HG03159 (cell line): ENCODE measurements around the gene LTBP1.

Experiments used
- ATAC-seq: cut with Tn5 transposase; IDR thresholded peaks from one replicate; pipeline ENCODE4 v1.9.1; 2021; ENCODE audit warnings: mild to moderate bottlenecking, moderate library complexity; ENCODE audit not compliant: unreplicated experiment

LTBP1 gene

DNA sequence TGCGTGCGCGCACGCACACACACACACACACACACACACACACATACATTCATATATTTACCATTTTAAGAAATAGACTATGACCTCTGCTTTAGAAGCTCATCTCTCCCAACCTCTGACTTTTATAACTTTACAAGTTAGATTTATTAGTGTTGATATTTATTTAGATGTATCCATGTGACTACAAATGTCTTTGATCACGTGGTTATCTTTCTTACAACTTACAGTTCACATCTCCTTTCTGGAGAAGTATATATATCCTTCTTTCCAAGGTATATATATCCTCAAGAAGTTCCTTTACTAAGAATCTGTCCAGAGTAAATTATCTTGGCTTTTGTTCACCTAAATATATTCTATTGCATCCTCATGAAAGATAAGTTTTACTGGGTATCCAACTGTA, 16.3 kb upstream of the LTBP1 start:
- ATAC-seq: no peak

DNA sequence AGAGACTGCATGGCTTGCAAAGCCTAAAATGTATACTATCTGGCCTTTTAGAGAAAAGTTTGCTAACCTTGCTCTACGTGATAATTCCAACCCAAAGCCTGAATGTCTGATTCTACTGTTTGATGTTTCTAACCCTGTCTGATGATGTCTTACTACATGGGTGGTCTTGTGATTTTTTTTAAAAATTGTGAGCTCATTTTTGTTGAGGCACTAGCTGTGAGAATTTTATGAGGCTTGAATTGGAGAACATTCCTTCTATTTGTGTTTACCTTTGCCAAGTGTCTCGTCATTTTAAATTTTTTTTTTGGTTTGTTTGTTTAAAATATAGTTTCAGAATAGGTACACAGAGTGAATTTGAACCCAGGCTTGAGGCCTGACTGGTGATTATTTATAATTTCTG, 15.2 kb upstream of the LTBP1 start:
- ATAC-seq: no peak

DNA sequence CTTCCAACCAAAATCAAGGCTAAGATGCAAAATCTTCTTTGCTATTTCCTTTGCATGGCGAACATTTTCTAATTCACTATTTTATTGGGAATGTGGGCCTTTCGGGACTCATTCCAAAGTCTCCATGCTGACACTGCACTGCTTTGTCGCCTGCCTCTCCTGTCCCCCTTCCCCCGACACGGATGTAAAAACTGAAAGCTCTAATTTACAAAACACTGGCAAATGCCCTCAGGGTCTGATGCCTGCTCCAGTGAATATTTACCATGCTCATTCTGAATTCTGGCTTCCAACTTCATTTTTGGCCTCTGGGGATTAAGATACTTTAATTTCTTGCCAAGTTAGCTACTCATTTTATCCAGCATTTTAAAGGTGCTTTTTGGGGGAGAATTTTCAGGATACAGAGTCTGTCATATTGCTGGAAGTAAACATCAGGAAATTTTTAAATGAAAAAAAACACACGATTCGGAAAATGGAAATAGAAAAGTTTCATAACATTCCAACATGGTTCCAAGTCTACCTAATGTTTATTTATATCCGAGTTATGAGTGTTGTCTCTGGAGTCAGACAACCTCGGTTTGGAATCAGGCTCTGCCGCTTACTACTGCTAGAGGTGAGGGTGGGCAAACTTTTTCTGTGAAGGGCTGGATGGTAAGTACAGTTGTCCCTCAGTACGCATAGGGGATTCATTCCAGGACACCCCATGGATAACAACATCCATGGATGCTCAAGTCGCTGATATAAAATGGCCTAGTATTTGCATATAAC, 14.6 kb upstream of the LTBP1 start:
- ATAC-seq: no peak

DNA sequence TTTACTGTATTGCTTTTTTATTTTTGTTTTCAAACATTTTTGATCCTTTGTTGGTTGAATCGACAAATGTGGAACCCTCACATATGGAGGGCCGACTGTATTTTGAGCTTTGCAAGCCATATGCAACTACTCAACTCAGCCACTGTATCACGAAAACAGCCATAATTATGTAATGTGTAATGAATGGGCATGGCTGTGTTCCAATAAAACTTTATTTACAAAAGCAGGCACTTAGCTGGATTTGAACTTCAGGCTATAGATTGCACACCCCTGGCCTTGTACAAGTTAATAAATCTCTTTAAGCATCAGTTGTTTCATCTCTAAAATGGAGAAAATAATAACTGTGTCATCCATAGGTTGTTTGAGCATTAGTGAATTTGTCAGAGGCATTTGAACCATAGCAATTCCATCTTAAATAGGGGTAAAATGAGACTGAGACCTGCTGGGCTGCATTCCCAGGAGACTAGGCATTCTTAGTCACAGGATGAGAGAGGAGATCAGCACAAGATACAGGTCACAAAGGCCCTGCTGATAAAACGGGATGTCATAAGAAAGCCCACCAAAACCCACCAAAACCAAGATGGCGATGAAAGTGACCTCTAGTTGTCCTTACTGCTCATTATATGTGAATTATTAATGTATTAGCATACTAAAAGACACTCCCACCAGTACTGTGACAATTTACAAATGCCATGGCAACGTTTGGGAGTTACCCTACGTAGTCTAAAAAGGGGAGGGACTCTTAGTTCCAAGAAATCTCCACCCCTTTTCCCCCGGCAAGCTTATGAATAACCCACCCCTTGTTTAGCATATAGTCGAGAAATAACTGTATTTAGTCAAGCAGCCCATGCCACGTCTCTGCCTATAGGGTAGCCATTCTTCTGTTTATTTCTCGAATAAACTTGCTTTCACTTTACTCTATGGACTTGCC, 13.7 kb upstream of the LTBP1 start:
- no peak for ATAC-seq

DNA sequence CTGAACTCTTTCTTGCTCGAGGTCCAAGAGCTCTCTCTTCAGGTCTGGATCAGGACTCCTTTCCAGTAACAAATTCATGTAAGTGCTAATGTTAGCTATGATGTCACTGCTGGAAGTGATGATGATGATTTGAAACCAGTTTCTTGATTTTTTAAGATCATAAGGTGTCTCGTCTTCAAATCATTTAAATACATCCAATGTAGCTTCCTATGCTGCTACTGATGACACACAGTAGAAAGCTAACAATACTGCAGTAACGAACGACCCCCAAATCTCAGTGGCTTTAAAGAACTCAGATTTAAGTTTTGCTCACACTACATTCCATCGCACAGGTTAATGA, 13.0 kb upstream of the LTBP1 start:
- no peak for ATAC-seq

DNA sequence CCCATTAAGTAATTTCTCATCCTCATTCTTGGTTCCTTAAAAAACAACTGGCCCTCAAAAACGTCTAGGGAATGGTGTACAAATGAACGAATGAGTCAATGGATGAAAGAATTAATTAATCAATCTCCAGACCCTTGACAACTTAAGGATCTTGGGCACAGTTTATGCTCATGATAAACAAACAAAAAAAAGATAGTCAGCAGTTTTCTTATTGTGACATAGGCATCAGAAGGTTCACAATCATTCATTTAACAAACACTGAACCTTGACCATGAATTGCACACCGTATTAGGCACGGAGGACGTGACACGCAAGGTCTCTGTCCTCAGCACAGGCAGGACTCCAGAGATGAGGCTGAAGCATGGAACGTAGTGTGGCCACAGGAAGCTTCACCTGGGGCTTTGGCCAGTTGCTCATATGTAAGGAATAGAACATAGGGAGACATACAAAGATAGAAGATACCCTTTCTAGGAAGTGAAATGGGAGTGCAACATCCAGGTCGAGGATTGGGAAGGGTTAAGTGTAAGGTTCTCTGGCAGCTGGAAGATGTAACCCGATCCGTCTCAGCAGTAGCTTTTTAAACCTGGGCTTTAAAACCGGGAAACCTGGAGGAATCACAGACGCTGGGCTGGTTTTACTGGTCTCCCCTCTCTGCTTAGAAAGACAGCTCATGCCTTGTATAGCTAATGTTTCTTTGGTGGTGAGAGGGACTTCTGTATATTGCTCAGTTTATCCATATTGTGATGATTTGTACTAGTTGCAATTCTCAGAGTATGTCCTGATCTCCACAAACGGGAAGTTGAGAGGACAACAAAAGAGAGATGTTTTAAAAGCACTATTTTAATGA, 8.9 kb upstream of the LTBP1 start:
- ATAC-seq: no peak

DNA sequence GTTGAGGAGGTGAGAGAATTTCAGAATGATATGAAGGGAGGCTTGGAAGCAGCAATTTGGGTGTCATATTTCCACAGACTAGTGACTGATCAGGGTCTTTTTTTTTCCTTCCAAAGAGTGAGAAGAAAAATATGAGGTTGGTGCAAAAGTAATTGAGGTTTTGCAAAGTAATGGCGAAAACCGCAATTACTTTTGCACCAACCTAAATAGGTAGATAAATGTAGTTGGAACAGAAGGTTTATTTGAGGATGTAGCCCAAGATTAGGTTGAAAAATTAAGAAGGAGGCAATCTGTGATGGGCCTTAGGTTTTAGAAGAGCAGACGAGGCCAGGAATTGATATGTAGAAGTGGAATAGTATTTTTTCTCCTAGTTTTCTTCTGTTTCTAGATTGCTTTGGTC, 7.8 kb upstream of the LTBP1 start:
- ATAC-seq: no peak

DNA sequence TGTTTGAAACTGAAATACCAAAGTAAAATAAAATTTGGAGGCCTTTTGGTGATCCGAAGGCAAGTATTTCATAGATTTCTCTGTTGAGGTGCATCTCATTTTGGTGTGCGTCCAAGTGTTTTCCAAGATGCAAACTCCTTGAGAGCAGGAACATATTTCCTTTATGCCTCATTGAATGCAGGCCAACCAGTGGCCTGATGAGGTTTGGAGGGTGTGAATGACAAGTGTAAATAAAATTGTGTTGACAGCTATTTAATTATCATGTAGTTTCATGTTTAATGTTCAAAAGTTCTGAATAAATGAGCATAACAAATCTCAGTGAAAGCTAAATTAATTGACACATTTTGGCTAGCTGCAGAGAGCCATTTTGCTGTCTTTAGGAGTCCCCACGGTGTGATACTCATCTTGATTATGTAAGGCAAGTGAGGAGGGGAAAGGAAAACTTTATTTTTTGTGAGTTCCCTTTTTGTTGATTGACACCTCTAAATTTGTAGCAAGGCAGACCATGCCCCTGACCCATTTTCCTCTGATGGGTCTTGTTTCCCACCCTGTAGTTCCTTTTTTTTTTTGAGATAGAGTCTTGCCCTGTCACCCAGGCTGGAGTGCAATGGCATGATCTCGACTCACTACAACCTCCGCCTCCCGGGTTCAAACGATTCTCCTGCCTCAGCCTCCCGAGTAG, 6.3 kb upstream of the LTBP1 start:
- no peak for ATAC-seq

DNA sequence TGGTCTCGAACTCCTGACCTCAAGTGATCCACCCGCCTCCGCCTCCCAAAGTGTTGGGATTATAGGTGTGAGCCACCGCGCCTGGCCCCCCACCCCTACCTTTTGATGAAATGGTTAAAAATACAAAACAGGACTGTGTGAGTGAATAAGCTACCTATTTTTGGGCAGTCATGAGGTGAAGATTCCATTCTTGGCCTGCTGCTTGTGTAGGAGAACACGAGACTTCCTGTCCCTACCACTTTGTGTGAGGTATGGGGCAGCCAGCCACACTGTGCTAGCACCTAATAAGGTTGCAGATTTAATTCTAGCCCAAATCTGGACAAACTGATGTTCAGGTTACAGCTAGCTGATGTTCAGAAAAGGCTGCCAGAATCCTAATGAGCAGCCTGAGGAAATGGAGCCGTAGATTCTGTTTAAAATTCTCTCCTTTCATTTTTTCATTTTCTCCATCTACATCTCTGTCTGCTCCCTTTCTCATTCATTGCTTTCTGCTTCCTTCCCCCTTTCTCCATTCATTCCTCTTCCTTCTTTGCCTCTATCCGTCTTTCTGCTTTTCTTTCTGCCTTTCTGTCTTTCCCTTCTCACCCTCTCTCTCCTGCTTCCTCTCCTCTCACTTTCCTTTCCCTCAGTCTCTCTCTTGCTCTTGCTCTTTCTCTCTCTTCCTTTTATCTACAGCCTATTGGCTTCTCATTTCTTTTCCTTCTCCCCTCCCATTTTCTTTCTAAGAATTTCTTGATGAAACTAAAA, 4.6 kb upstream of the LTBP1 start:
- ATAC-seq: no peak

DNA sequence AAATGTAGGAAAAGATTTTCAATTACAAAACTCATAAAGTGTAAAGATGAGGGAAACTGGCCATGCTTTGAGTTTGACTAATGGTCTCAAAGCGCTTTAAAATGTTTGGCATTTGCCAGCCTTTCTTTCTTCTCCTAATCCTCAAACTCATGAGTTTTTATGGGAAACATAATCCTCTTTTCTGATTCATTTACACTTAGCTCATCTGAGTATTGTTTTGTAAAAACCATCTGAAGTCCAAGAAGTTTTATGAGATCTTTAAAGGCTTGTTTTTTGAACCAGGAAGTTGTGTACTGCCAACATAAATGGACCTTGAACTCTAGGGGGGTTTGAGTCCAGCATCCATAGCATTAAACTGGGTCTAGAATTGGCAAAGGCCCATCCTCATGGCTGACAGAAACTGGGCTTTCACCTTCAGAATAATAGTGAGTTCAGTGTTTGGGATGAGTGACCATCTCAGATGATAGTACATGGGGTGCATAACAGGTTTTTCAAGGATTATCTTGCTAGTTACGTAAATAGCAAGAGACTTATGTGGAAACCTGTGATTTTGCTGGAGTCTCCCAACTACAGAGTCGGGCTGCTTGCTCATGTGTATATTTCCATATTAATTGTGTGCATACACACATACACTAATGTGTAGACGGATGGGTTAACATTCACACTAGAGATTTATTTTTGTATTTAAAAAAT, 3.8 kb upstream of the LTBP1 start:
- ATAC-seq: no peak

DNA sequence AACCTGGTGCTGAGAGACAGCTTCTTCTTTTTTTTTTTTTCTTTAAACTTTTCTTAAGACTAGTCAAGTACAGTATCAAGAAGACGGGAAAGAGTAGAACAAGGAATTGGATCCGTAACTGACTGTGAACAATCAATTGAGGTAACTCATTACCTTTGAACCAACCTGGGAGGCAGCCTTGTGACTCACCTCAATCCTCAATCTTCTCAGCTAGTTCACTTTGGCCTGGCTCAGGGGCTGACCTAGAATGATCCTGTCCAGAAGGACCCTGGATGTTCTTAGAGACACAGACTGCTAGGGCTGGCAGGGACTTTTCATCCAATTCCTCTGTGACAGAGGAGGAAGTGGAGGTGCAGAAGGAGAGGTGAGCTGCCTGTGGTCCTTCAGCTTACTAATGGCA, 1.5 kb upstream of the LTBP1 start:
- ATAC-seq: no peak

DNA sequence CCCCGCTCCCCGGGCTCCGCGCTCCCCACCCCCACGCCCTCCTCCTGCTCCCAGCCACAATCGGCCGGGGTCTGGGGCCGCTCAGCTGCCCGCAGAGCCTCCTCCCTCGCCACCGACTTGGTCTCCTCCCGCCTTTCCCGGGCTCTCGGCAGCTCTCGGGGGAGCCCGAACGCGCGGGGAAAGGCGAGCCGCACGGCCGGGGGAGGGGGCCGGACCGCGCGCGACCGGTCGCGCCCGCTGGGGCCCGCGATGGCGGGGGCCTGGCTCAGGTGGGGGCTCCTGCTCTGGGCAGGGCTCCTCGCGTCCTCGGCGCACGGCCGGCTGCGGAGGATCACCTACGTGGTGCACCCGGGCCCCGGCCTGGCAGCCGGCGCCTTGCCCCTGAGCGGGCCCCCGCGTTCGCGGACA, 327 bp downstream of the LTBP1 start:
- ATAC-seq: peak; percentile 15

DNA sequence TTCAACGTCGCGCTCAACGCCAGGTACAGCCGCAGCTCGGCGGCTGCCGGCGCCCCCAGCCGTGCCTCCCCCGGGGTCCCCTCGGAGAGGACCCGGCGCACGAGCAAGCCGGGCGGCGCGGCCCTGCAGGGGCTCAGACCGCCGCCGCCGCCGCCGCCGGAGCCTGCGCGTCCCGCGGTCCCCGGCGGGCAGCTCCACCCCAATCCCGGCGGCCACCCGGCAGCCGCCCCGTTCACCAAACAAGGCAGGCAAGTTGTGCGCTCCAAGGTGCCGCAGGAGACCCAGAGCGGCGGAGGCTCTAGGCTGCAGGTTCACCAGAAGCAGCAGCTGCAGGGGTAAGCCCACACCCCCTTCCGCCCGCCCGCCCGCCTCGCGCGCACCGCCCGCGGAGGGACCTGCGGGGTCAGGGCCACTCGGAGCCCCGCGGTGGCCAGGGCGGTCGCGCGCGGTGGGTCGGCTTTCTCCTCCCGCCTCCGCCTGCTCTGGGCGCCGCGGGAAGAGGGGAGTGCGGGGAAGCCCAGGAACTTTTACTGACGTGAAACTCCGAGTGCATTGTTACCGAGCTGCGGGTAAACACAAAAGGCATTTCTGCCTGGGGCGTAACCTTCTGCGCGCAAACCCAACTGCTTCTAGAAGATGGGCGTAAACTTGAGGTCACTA, 861 bp downstream of the LTBP1 start:
- peak; percentile 37 for ATAC-seq

DNA sequence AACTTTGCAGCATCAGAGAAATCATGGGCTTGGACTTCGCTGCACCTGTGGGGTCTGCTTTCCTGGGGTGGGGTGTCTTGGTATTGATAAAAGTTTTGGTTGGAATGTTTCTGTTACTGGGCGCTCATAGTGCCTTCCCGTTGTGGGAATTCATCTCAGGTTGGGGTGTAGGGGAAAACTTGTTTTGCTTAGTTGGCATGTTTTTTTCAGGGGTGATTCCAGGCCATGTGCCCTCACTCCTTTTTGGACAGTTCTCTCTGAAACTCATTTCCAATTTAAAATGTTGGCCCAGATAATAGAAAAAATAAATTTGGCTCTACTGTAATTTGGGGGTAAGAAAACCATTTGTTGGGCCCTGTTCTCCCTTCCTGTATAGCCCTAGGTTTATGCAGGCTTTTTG, 1.5 kb downstream of the LTBP1 start:
- no peak for ATAC-seq

DNA sequence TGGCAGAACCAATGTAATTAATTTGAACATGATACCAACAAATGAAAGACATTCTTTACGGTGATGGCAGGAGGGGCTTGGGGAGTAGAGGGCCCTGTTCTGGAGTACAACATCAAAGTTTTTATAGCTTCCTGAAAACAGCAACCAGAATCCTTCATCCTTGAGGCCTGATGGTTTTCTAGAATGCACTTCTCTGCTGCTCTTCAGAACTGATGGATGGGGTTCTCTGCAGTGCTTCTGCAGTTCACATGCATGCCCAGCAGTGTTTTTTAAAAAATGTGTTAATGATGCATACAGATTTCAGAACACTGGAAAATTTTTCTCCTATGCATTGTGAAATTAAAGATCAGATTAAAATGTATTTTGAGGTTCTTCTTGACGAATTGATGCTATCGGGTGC, 2.5 kb downstream of the LTBP1 start:
- ATAC-seq: no peak

DNA sequence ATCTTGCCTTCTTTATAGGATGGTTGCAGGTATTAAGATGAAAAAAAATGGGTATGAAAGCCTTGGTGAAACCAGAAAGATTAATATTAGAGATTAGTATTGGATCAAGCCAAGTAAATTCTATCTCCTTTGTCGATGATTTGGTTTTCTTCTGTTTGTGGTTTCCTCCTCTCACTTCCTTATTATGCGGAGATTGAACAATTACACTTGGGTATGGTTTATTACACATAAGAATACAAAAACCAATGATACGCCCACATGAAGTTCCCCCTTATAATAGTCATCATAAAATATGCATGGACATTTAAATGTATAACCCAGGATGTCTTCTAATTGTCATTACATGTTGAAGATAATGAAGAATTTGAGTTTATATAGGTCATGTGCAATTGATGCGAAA, 4.9 kb downstream of the LTBP1 start:
- no peak for ATAC-seq

DNA sequence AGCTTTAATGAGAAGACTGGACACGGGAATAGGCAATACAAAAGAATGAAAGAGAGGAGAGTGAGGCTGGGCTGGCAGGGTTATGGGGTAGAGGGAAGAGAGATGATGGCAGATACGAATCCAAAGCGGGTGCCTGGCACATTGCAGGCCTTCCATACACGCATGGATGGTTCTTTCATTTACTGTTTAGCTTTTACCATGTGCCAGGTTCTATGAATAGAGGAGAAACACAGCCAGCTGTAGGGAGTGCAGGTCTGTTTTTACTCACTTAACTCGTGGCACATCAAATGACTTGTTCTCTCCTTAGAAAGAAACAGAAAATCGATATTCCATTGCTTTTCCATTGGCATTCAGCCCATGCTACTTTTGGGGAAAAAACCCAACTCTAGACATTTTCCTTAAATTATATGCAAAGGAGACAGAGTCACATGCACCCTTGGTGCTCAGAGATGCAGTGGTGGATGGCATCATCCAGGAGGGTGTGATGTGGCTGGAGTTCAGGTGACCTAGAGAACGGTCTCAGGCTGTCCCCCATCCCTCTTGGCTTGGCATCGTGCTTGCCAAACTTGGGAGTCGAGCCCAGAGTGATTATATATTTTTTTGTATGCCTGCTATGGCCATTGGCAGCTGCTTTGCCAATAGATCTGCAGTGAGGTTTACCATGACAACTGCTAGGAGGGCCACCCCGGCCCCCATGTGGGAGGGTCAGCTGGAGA, 6.2 kb downstream of the LTBP1 start:
- ATAC-seq: no peak

DNA sequence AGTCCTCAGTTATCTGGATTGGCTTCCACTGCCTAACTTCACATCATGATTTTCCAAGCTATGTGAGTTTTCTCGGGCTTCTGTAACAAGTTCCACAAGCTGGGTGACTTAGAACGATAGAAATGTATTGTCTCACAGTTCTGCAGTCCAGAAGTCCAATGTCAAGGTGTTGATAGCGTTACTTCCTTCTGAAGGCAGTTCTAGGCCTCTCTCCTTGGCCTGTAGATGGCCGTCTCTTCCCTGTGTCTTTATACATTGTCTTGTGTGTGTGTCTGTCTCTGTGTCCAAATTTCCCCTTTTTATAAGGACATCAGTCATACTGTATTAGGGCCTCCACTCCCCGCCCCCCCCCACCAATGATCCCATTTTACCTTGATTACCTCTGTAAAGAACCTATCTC, 7.5 kb downstream of the LTBP1 start:
- no peak for ATAC-seq
